HG03342 (cell line): ENCODE data around the gene TLR4.
A peak's percentile ranks its signal among the peaks of the same experiment; 100 is the strongest.

Experiments used
- ATAC-seq: cut with Tn5 transposase; IDR thresholded peaks from one replicate; pipeline ENCODE4 v1.9.1; 2021; ENCODE audit warnings: mild to moderate bottlenecking, moderate library complexity; ENCODE audit not compliant: unreplicated experiment

The TLR4 gene

DNA sequence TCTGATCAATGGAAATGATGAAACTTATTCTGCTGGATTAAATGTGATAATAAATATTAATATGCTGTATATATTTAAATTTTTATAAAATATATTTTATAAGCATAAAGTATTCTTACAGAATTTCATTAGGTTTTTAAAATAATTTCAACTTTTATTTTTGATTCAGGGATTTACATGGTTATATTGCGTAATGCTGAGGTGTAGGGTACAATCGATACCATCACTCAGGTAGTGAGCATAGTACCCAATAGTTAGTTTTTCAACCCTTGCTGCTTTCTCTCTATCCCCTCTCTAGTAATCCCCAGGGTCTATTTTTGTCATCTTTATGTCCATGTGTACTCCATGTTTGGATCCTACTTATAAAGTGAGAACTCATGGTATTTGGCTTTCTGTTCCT, 5.7 kb downstream of the TLR4 start:
- no peak for ATAC-seq

DNA sequence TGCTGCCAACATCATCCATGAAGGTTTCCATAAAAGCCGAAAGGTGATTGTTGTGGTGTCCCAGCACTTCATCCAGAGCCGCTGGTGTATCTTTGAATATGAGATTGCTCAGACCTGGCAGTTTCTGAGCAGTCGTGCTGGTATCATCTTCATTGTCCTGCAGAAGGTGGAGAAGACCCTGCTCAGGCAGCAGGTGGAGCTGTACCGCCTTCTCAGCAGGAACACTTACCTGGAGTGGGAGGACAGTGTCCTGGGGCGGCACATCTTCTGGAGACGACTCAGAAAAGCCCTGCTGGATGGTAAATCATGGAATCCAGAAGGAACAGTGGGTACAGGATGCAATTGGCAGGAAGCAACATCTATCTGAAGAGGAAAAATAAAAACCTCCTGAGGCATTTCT, 10.1 kb downstream of the TLR4 start:
- no peak for ATAC-seq

DNA sequence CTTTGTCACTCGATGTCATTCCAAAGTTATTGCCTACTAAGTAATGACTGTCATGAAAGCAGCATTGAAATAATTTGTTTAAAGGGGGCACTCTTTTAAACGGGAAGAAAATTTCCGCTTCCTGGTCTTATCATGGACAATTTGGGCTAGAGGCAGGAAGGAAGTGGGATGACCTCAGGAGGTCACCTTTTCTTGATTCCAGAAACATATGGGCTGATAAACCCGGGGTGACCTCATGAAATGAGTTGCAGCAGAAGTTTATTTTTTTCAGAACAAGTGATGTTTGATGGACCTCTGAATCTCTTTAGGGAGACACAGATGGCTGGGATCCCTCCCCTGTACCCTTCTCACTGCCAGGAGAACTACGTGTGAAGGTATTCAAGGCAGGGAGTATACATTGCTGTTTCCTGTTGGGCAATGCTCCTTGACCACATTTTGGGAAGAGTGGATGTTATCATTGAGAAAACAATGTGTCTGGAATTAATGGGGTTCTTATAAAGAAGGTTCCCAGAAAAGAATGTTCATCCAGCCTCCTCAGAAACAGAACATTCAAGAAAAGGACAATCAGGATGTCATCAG, 11.3 kb downstream of the TLR4 start:
- ATAC-seq, result no peak

GRCh38 chr9:117718085-117718484, 13.9 kb downstream of the TLR4 start:
- peak; percentile 99 for ATAC-seq

GRCh38 chr9:117718701-117719100, 14.5 kb downstream of the TLR4 start:
- no peak for ATAC-seq

GRCh38 chr9:117719161-117719920, 15.1 kb downstream of the TLR4 start:
- ATAC-seq, result no peak

GRCh38 chr9:117720066-117720465, 15.9 kb downstream of the TLR4 start:
- ATAC-seq, result no peak

DNA sequence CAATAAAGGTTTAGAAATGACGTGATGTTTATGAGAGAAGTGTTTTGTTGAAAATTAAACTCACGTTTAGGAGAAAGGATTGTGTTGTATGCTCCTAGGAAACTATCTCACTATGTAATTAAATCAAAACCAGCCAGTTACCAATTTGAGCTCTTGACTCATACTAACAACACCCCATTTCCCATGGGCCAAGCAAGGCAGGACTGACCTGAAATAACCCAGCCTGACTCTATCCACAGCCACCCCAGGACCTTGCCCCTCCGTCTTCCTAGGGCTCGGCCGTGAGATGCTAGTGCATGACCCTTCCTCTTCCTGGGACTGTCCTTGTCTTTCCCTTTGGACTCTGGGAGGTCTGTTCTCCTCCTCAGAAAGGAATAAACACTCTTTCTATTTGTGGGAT, 16.4 kb downstream of the TLR4 start:
- no peak for ATAC-seq

DNA sequence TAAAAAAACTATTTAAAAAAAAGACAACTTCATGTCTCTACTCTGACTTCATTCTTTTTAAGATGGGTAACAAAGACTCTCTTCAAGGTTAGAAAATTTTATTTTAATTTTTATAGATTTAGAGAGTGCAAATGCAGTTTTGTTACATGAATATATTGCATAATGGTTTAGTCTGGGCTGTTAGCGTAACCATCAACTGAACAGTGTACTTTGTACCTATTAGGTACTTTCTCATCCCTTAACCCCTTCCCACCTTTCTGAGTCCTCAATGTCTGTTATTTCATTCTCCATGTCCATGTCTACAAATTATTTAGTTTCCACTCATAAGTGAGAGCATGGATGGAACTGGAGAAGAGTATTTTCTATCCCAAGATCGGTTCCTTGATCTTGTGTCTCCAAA, 16.8 kb downstream of the TLR4 start:
- no peak for ATAC-seq

GRCh38 chr9:117722108-117722761, 18.0 kb downstream of the TLR4 start:
- no peak for ATAC-seq

DNA sequence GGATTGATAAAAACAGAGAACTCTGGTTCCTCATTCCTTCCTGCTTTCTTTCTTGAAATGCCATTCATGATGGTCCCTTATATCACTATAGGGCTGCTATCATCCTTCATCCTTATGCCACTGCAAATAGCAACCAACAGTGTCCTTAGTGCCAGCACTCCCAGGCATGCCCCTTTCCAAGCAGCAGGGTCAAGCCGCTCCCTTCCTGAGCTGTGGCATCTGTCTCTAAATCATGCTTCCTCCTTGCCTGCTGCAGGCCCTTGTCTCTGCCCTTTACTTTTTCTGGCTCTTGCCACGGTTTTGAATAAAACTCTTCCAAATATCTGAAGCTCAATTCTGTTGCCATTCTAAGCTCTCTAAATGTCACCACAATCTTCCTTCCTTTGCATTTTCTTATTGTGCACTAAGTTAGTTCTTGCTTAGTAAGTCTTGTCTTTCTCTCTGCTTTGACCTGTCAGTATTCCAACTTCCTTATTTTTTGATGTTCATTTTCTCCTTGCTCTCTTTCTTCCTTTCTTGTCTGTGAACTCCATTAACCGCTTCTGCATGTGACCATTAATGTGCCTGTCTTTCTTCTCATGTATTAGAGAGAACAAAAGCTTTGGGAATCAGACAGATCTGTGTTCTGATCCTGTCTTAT, 19.9 kb downstream of the TLR4 start:
- no peak for ATAC-seq

DNA sequence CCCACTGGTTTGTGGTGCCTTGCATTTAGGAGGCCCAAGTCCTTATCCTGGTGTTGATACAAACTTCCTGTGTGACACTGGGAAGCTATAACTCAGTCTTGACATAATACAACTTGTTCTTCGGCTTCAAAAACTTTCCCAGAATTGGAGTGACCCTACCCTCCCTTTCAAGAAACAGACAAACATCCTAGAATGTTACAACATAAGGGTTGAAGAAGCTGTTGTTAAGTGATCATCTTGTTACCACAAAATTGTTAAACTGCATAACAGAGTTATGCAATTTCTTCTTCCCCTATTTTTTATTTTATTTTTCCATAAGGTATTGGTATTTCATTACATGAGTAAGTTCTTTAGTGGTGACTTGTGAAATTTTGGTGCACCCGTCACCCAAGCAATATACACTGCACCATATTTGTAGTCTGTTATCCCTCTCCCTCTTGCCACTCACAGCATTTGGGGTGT, 21.3 kb downstream of the TLR4 start:
- ATAC-seq, result no peak

- no peak for ATAC-seq
Observed at GRCh38 chr9:117729375-117729774, 25.2 kb downstream of the TLR4 start.

- ATAC-seq, result no peak
Observed at GRCh38 chr9:117732494-117732893, 28.3 kb downstream of the TLR4 start.

- ATAC-seq, result no peak
Observed at GRCh38 chr9:117733465-117733864, 29.3 kb downstream of the TLR4 start.

DNA sequence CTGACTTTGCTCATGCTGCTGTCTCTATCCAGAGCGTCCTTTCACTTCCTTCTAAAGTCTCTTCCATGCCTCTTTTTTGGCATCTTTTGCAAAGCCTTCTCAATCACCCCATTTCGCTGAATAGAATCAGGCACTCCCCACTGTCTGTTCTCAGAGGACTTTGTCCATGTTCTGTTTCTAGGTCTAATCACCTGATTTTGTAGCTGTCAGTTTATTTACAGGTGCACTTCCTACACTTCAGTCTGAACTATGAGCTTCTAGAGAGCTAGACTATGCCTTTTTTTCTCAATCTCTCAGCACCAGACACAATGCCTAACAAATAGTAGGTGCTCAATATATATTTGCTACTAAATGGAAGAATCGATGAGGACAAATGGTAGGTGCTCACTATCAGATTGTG, 29.9 kb downstream of the TLR4 start:
- no peak for ATAC-seq

- no peak for ATAC-seq
Observed at GRCh38 chr9:117734523-117735314, 30.5 kb downstream of the TLR4 start.

- no peak for ATAC-seq
Observed at GRCh38 chr9:117737721-117738226, 33.6 kb downstream of the TLR4 start.

DNA sequence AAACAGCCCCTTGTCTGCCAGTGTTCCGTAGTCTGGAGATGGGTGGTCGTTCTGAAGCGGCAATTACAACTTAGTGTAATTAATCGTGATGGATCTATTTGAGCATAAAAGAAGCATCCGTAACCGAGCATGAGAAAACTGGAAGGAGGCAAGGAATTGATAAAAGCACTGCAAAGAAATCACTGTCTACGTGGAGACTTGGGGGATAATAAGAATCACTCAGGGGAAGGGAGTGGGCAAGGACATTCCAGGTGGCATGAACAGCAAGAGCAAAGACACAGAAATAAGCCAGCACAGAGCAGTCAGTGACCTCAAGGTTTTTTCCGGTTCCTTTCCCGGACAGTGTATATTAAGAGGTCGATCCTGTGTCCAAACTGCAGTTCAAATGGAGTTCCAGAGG, 35.0 kb downstream of the TLR4 start:
- ATAC-seq, result no peak

- ATAC-seq, result no peak
Observed at GRCh38 chr9:117739624-117740347, 35.6 kb downstream of the TLR4 start.
